Keratinocyte (primary cell): ENCODE results near the gene KRTAP1-4.

Experiments
- CTCF ChIP-seq, 3 experiments: IDR thresholded peaks in 1 of 3; conservative IDR thresholded peaks in 1 of 3; optimal IDR thresholded peaks in 1 of 3; 2 replicates in 2 of 3; 3 replicates in 1 of 3; pipeline versions ENCODE3 to v1.5.1; 2011; ENCODE audit warnings: low read length in 3 of 3, mild to moderate bottlenecking in 3 of 3, moderate library complexity in 2 of 3, control low read depth in 1 of 3, inconsistent platforms in 1 of 3; ENCODE audit not compliant: insufficient read depth in 2 of 3; ENCODE audit errors: extremely low read depth in 1 of 3
- EZH2 ChIP-seq: IDR thresholded peaks from one replicate; pipeline ENCODE4 v1.6.1; 2012; ENCODE audit warnings: inconsistent platforms, mild to moderate bottlenecking, low read length, moderate library complexity

GRCh38 chr17:41063449-41063848 is 33.5 kb upstream of the KRTAP1-4 start:
- no peak for TF ChIP-seq CTCF (optimal IDR thresholded peaks at IDR 0.05 in 1 of 3, IDR thresholded peaks at IDR 0.05 in 1 of 3, conservative IDR thresholded peaks at IDR 0.05 in 1 of 3; ENCODE audit: extremely low read depth in 1 of 3, insufficient read depth in 2 of 3, low read length in 3 of 3)
- TF ChIP-seq EZH2 = no peak
